HG02973 (cell line): ENCODE results near the gene UCN3.
"Not testable (repeated sequence)": the region's sequence is repeated elsewhere in the genome, so short reads cannot be mapped to it uniquely, and the experiment has no call there.

Source experiments
- ATAC-seq: cut with Tn5 transposase; IDR thresholded peaks from one replicate; pipeline ENCODE4 v1.9.1; 2021; ENCODE audit warnings: moderate library complexity; ENCODE audit not compliant: unreplicated experiment

Gene UCN3

DNA sequence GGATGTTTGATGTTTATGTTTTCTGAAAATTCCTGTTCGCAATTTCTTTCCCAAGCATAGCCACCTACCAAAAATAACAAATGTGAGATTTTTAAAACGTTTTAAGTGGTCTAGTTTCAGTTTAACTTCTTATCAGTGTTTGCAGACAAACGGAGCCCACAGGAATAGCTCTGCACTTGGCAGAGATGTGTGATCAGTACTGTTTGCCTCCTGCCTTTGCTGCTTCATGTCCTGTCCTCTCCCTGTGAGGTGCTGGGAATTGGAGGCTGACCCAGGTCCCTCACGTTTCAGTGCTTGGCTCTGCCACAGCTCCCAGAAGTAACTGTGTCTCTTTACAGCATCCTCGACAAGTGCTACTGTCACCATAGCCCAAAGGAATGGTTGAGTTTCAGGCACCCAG is 1.2 kb downstream of the UCN3 start:
- ATAC-seq = no peak

DNA sequence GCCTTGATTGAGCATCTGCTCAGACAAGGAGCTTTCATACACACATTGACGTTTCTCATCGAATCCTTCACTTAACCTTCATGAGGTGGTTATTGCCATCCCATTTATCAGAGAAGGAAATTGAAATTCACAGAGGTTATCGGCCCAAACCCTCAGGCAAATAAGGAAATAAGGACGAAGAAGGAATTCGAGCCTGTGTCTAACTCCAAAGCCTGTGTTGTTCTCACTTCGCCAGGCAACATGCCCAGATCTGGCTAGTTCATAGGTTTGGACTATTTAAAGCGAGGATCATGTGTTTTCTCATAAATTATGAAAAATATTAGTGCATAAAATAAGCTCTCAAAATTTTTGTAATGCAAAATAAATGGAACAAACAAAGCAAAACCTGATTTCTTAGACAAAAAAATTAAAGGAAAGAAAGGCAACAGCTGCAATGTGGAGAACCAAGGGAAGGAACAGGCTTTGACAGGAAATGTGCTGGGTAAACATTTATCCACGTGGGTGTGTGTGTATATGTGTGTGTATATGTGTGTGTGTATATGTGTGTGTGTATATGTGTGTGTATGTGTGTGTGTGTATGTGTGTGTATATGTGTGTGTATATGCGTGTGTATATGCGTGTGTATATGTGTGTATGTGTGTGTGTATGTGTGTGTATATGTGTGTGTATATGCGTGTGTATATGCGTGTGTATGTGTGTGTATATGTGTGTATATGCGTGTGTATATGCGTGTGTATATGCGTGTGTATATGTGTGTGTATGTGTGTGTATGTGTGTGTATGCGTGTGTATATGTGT is 4.8 kb downstream of the UCN3 start:
- ATAC-seq = no peak

DNA sequence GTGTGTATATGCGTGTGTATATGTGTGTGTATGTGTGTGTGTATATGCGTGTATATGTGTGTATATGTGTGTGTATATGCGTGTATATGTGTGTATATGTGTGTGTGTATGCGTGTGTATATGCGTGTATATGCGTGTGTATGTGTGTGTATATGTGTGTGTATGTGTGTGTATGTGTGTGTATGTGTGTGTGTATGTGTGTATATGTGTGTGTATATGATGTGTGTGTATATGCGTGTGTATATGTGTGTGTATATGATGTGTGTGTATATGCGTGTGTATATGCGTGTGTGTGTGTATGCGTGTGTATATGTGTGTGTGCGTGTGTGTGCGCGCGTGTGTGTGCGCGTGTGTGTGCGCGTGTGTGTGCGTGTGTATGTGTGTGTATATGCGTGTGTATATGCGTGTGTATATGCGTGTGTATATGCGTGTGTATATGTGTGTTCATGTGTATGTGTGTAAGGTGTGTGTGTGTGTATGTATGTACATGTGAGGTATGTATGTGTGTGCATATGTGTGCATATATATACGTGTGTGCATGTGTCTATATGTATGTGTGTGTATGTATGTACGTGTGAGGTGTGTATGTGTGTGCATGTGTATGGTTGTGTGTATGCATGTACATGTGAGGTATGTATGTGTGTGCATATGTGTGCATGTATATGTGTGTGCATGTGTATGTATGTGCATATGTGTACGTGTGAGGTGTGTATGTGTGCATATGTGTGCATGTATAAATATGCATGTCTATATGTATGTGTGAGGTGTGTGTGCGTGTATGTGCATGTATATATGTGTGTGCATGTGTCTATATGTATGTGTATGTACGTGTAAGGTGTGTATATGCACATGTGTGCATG is 6.0 kb downstream of the UCN3 start:
- ATAC-seq = no peak

DNA sequence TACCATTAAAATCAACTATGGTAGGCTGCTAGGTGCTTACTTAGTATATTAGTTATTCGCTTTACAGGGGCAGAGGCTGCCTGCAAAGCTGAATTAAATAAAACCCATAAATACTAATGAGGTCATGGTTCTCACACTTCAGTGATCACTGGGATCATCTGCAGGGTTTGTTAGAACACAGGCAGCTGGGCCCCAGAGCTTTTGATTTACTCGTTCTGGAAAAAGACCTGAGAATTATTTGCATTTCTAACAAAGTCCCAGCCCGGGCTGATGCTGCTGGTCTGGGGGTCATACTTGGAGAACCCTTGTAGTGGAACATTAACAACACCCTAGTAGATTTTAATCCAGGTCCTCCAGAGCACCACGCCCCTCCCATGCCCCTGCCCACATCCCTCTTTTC is 8.5 kb downstream of the UCN3 start:
- ATAC-seq = no peak

DNA sequence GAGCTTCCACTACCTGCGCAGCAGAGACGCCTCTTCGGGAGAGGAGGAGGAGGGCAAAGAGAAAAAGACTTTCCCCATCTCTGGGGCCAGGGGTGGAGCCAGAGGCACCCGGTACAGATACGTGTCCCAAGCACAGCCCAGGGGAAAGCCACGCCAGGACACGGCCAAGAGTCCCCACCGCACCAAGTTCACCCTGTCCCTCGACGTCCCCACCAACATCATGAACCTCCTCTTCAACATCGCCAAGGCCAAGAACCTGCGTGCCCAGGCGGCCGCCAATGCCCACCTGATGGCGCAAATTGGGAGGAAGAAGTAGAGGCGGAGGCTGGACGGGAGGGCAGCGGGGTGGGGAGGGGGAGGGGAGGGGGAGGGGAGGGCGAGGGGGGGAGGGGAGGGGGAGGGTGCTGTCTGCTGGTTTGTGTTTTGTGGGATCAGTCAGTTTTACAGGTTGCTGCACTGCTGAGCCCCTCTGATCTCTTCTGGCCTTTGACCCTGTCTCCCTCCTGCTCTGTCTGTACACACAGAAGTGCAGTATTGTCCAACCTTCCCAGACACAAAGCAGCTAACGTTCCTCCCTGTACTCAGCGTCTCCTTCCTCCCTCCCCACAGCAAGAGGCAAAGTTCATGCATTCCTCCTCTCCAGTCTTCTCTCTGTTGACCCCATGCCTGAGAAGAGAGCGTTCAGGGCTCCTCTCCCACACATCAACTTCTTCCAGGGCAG is 9.3 kb downstream of the UCN3 start:
- no peak for ATAC-seq

DNA sequence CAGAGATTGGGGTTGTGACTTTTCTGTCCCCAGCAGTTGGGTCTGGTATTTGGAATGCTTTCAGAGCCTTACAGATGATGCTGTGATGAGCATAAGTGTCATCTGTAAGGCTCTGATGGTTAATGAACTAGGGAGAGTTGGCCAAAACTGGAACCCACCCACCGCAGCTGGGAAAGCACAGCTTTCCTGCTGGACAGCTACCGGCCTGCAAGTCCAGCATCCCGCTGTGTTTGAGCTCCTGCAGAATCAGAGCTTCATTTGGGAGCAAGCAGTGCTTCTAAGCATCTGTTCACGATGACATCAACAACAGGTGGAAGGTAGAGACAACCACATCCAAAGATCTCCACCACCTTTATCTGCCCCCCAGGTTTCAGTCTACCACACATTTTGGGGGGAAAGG is 11.7 kb downstream of the UCN3 start:
- no peak for ATAC-seq

DNA sequence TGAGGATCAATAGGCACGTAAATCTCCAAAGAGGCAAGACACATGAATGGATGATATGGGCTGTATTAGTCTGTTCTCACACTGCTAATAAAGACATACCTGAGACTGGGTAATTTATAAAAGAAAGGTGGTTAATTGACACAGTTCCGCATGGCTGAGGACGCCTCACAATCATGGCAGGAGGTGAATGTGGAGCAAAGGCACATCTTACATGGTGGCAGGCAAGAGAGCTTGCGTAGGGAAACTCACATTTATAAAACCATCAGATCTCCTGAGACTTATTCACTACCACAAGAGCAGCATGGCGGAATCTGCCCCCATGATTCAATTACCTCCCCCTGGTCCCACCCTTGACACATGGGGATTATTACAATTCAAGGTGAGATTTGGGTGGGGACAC is 14.4 kb downstream of the UCN3 start:
- ATAC-seq = not testable (repeated sequence)

DNA sequence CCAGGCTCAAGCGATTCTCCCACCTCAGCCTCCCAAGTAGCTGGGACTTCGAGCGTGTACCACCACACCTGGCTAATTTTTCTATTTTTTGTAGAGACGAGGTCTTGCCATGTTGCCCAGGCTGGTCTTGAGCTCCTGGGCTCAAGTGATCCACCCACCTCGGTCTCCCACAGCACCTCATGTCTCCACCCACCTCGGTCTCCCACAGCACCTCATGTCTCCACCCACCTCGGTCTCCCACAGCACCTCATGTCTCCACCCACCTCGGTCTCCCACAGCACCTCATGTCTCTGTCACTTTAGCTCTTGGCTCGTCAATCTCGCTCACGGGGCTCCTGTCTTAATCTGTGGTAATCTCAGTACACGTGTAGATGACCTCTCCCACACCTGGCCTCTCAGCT is 15.6 kb downstream of the UCN3 start:
- not testable (repeated sequence) for ATAC-seq

DNA sequence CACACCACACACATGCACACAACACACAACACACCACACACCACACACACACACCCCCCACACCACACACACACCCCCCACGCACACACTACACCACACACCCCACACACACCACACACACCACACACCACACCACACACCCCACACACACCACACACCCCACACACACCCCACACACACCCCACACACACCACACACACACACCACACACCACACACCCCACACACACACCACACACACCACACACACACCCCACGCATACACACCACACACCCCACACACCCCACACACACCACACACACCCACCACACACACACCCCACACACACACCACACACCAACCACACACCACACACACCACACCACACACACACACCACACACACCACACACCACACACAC is 16.4 kb downstream of the UCN3 start:
- ATAC-seq = no peak

DNA sequence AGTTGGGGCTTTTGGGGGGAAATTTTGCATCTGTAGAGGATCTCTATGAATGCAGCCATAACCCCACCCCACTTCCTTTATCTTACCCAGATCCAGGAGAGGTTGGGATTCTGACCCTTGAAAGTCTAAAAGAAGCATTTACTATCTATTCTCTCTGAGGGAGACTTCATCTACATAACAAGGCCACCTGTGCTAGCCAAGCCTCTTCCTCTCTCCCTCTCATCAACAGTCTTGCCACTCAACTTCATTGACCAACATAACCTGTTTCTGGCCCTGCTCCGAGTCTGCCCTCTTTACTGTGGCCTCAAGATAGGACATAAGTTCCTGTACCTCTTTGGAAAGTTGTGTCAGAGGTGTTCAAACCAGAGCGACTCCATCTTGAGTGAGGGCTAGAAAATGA is 20.5 kb downstream of the UCN3 start:
- no peak for ATAC-seq

DNA sequence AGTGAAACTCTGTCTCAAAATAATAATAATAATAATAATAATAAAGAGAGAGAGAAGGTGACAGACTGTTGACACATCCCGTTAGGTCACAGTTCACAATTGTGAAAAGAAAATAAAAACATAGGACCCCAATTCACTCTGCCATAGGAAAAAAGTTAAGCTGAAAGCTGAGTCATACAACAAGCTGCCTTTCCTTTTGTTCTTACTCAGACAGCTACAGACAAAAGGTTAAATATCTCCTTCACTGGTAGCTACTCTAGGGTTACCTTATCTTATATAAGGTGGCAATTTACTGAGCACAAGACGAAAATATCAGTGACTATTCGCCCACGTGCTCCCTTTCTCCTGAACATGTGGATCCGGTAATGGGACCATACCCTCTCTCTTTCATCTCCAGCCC is 22.4 kb downstream of the UCN3 start:
- no peak for ATAC-seq

DNA sequence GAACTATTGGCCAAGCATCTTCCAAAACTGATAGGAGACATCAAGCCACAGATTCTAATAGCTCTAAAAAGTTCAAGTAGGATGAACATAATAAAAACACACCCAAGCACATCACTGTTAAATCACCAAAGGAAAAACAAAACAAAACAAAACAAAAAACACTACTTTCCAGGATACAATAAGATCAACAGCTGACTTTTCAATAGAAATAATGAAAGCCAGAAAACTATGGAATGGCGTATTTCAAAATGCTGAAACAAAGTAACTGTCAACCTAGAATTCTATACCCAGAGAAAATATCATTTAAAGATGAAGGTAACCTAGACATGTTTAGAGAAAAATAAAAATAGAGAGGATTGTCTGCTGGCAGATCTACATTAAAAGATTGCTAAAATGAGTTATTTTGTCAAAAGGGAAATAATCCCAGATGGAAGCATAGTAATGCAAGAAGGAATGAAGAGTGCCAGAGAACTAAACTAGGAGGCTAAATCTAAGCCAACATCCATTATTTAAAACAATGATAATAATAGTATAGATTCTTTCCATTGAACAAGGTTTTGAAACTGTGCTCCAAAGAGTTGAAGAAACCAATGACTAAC is 25.9 kb downstream of the UCN3 start:
- ATAC-seq = no peak

DNA sequence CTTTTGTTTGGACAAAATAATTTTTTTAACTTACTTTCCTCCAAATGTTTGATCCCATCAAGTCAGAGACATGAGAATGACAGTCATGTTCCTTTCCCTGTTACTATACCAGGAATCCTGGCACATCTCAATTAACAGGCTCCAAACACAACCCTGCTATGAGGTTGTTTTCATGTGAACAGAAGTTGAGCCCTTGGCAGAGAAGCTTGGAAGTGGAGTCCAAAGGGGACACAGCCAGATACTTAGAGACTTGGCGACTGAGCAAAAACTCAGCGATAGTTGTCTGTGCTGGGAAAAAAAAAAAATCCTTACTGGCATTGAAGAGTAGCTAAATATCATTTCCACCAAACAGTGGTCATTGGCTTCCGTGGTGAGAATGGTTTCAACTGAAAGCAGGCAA is 27.0 kb downstream of the UCN3 start:
- no peak for ATAC-seq

DNA sequence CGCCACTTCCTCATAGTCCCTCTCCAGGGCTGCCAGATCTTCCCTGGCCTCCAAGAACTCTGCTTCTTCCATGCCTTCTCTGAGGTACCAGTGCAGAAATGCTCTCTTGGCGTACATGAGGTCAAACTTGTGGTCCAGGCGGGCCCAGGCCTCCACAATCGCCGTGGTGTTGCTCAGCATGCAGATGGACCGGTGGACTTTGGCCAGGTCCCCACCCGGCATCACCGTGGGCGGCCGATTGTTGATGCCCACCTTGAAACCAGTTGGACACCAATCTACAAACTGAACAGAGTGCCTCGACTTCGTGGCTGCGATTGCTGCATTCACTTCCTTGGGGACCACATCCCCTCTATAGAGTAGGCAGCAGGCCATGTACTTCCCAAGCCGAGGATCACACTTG is 28.8 kb downstream of the UCN3 start:
- no peak for ATAC-seq

DNA sequence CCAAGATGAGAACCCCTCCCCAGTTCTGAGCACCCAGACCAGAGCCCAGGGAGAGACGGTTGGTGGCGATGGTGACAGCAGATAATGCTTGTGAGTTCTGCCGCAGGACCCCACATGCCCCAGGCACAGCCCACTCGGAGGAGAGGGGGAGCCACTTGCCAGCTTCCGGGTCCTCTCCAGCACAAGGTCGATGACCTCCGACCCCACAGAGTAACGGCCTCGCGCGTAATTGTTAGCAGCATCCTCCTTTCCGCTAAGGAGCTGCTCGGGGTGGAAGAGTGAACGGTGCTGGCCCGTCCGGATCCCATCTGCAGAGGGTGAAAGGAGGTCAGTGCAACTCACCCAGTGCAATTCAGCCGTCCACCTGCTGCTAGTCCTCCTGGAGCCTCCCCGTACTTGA is 30.4 kb downstream of the UCN3 start:
- no peak for ATAC-seq

DNA sequence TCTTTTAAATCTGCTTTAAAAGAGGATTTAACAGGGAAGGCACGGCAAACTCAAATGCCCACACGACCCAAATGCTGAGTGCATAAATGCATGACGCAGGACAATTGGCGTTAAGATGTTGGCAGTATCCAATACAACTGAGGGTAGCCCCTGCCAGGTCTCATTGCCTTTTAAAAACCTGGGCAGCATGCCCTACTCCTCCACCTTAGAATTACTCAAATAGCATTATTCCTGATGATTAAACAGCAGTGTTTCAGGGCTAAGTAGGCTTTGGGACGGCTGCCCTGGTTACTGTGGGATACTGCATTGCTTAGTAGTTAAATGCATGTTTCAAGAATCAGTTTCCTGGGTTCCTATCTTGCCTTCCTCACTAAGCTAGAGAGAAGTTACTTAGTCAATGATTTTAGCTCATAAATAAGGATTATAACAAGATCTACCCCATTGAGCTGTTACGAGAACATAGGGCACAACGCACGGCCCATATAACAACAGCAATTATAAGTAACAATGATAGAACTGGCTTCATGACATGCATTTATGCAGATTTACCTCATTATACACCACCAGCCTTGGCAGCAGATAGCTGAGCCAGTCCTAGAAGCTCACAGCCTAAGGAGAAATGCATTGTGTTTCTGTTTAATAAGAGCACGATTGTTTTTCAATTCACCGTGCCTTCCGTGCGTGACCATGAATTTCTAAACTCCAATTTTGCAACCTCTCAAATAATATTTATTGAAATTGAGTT is 32.0 kb downstream of the UCN3 start:
- no peak for ATAC-seq

DNA sequence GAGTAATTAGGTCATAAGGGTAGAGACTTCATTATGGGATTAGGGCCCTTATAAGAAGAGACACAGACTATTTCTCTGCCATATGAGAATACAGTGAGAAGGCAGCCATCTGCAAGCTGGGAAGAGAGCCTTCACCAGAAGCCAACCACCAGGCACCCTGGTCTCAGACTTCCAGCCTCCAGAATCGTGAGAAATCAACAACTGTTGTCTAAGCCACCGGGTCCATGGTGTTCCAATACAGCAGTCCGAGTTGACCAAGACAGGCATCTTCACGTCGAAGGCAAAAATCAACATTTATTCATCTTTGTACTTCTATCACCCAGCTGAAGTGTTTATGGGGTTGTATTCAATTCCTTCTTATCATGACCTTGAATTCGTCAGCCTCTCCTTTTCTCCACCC is 34.6 kb downstream of the UCN3 start:
- ATAC-seq = no peak

DNA sequence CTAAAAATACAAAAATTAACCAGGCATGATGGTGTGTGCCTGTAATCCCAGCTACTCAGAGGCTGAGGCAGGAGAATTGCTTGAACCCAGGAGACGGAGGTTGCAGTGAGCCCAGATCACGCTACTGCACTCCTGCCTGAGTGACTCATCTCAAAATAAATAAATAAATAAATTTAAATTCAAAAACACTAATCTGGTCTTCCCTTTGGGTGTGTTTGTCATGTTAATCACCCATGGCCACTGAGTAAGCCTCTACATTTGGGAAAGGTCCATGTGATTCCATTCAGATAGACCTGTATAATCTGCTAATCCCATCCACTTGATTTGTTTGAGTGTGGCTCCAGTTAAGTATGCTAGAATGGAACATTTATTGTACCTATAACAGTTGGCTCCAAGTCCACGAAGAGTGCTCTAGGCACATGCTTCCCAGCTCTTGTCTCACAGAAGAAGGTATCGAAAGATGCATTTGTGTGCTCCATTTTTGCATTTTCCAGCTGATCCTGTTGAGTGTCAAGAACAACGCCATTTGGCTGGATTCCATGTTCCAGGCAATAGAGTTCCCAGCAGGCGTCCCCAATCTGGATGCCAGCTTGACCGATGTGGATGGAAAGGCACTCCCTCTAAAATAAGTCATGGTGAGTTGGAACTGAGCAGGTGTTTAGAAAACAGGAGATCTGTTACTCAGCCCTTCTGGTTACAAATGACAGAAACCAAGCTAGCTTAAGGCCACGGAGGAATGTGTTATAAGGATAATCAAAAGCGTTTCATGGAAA is 35.9 kb downstream of the UCN3 start:
- no peak for ATAC-seq

DNA sequence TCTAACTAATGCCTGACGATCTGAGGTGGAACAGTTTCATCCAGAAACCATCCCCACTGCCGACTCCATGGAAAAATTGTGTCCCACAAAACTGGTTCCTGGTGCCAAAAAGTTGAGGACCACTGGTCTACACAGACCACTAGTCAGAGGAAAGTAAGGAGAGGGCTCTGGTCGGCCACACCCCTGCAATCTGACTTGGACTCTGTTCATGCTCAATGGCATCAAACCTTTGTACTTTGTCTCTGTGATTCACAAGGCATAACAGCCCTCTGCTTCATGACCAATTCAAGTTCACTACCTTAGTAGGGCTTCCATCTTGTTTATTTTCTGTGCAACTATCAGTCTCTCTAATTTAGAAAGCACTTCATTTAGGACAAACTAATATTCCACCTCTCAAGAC is 38.0 kb downstream of the UCN3 start:
- ATAC-seq = no peak
